HepG2 (cell line): ENCODE data around the gene POLR3H. TPM values are rescaled to one million over a fixed set of nuclear protein-coding genes. Genes with fewer than 3 reads are reported as not detected.

Source experiments
- ARNTL ChIP-seq: sonication (generic); formaldehyde crosslinking; IDR thresholded peaks from 2 replicates; pipeline ENCODE4 v1.4.0; 2020; ENCODE audit warnings: mild to moderate bottlenecking, missing genetic modification reagents
- ETV5 ChIP-seq: IDR thresholded peaks from 2 replicates; pipeline ENCODE4 v1.6.1; 2018; ENCODE audit warnings: missing biosample characterization, missing genetic modification reagents, inconsistent platforms, borderline replicate concordance
- FOXM1 ChIP-seq: sonication (generic); formaldehyde crosslinking; IDR thresholded peaks from 2 replicates; pipeline ENCODE4 v1.5.0; 2020; ENCODE audit warnings: missing genetic modification reagents
- GATA4 ChIP-seq: sonication (generic); IDR thresholded peaks from 2 replicates; pipeline ENCODE4 v1.6.1; 2016; ENCODE audit warnings: antibody characterized with exemption, low read depth, borderline replicate concordance
- KDM3A ChIP-seq: IDR thresholded peaks from 2 replicates; pipeline ENCODE4 v1.6.1; 2018; ENCODE audit warnings: low read depth, missing compliant biosample characterization
- KLF16 ChIP-seq, 2 experiments: sonication (generic) in 1 of 2; formaldehyde crosslinking in 1 of 2; IDR thresholded peaks; 2 replicates each; pipeline versions ENCODE4 v1.6.1 to v1.8.0; 2016 to 2023; ENCODE audit warnings: missing genetic modification reagents in 2 of 2, missing compliant biosample characterization in 1 of 2
- MNT ChIP-seq: fragments of 450-650 bp; IDR thresholded peaks from 2 replicates; pipeline ENCODE4 v1.6.1; 2016
- NKX3-1 ChIP-seq: sonication (generic); formaldehyde crosslinking; IDR thresholded peaks from 2 replicates; pipeline ENCODE4 v1.5.0; 2020; ENCODE audit warnings: missing genetic modification reagents
- RELA ChIP-seq: sonication (generic); formaldehyde crosslinking; IDR thresholded peaks from 2 replicates; pipeline ENCODE4 v1.4.0; 2020; ENCODE audit warnings: missing genetic modification reagents
- RFX1 ChIP-seq: fragments of 450-650 bp; IDR thresholded peaks from 2 replicates; pipeline ENCODE4 v1.6.1; 2017
- SP140L ChIP-seq: sonication (generic); formaldehyde crosslinking; IDR thresholded peaks from 2 replicates; pipeline ENCODE4 v1.4.0; 2020; ENCODE audit warnings: missing genetic modification reagents, borderline replicate concordance
- THRA ChIP-seq: sonication (generic); formaldehyde crosslinking; IDR thresholded peaks from 2 replicates; pipeline ENCODE4 v1.4.0; 2020; ENCODE audit warnings: missing genetic modification reagents, borderline replicate concordance
- ZBTB46 ChIP-seq: sonication (generic); formaldehyde crosslinking; IDR thresholded peaks from 2 replicates; pipeline ENCODE4 v1.4.0; 2020; ENCODE audit warnings: mild to moderate bottlenecking, missing genetic modification reagents, borderline replicate concordance
- ZHX2 ChIP-seq, 2 experiments: sonication (generic) in 1 of 2; formaldehyde crosslinking in 1 of 2; IDR thresholded peaks; 2 replicates each; pipeline versions ENCODE4 v1.6.1 to v1.9.0; 2014 to 2022; ENCODE audit warnings: antibody characterized with exemption in 1 of 2, borderline replicate concordance in 1 of 2, inconsistent platforms in 1 of 2, low read depth in 1 of 2, missing genetic modification reagents in 1 of 2
- ZKSCAN1 ChIP-seq: fragments of 150-350 bp; IDR thresholded peaks from 2 replicates; pipeline ENCODE4 v1.6.1; 2014; ENCODE audit warnings: low read length
- ZNF329 ChIP-seq: sonication (generic); formaldehyde crosslinking; IDR thresholded peaks from 2 replicates; pipeline ENCODE4 v1.9.0; 2021; ENCODE audit warnings: low read depth, mild to moderate bottlenecking, missing genetic modification reagents
- polyA plus RNA-seq, 8 experiments: library from polyadenylated mRNA; depleted of rRNA in 3 of 8; stranded (reverse) in 7 of 8; unstranded in 1 of 8; fragments of >200 nt; fragmentation: Illumina TruSeq in 4 of 8; extraction: Trizol in 4 of 8; gene quantifications; 2 replicates each; pipeline versions ENCODE4 v1.2.1 to v1.2.3, GENCODE V29; 2011 to 2016; ENCODE audit warnings: low read depth in 4 of 8, missing spikeins in 1 of 8, mixed read lengths in 1 of 8; ENCODE audit not compliant: insufficient read depth in 1 of 8
- total RNA-seq, 5 experiments: library from RNA; depleted of rRNA; stranded (reverse); fragments of >200 nt; fragmentation: Illumina TruSeq; extraction: Trizol; gene quantifications; 2 replicates each; pipeline ENCODE4 v1.2.3, GENCODE V29; 2016; ENCODE audit warnings: low read depth in 1 of 5

Gene POLR3H
- total and polyA plus RNA-seq, 2 of the 13 experiments (the other 11 are each of a cell fraction or from before 2014, with no cell fraction given): 10.3 to 28.6 TPM

GRCh38 chr22:41589391-41590241 is 45.3 kb upstream of the POLR3H start, which contains the start of gene PMM1 (continued):
- TF ChIP-seq ZHX2 (IDR thresholded peaks at IDR 0.05; ENCODE audit: low read depth) (no peak), ZHX2 (CRISPR knock-in tag; IDR thresholded peaks at IDR 0.05; ENCODE audit: borderline replicate concordance) (no peak), RELA (CRISPR knock-in tag) (no peak), ETV5 (CRISPR knock-in tag) (peak; percentile 31; the same call in 1 of the 2 replicates), ARNTL (CRISPR knock-in tag) (no peak), KLF16 (CRISPR knock-in tag; IDR thresholded peaks at IDR 0.05) (peak; percentile 19 to 22; a peak in 1 of 4 replicates), FOXM1 (no peak), MNT (0 out of 2 replicates have a peak, but pooled peaks have one; percentile 19), ZBTB46 (CRISPR knock-in tag) (no peak), RFX1 (no peak), SP140L (CRISPR knock-in tag) (no peak), KDM3A (CRISPR knock-in tag) (no peak), NKX3-1 (no peak), THRA (CRISPR knock-in tag) (peak; percentile 17; the same call in 1 of the 2 replicates), ZNF329 (CRISPR knock-in tag) (no peak), GATA4 (peak; percentile 61; the same call in 1 of the 2 replicates), ZKSCAN1 (no peak)
